Urinary bladder (tissue), 4 donors: ENCODE data around the gene HOXD1. TPM values are rescaled to one million over a fixed set of nuclear protein-coding genes. Genes with fewer than 3 reads are reported as not detected.

Source experiments
- DNase-seq: peaks from one replicate; pipeline ENCODE4 v3.0.0-alpha.2; 2015; ENCODE audit errors: extremely low spot score
- H3K27ac ChIP-seq: one replicate; pipeline ENCODE4 v1.5.1; 2013; ENCODE audit warnings: low read depth, mild to moderate bottlenecking, moderate library complexity
- H3K36me3 ChIP-seq: one replicate; pipeline ENCODE4 v1.6.1; 2013; ENCODE audit warnings: mild to moderate bottlenecking, moderate library complexity; ENCODE audit not compliant: insufficient read depth
- H3K4me1 ChIP-seq: one replicate; pipeline ENCODE4 v1.6.1; 2013; ENCODE audit warnings: mild to moderate bottlenecking, moderate library complexity; ENCODE audit not compliant: insufficient read depth
- H3K4me3 ChIP-seq: one replicate; pipeline ENCODE4 v1.5.1; 2013; ENCODE audit warnings: low read depth, low read length
- WGBS: extraction: QIAGEN DNeasy Blood & Tissue Kit; methylation state at CpG from one replicate; pipeline ENCODE4 v1.1.7; 2013; 5-methylcytosine and 5-hydroxymethylcytosine counted together
- polyA plus RNA-seq: library from polyadenylated mRNA; stranded (reverse); fragments of 200-250 nt; gene quantifications from one replicate; pipeline ENCODE4 v1.2.3, GENCODE V29; 2013
- total RNA-seq: library from RNA; depleted of rRNA; stranded (reverse); fragments of >200 nt; gene quantifications from one replicate; pipeline ENCODE4 v1.2.3, GENCODE V29; 2014
- donor health status: healthy with polysubstance abuse.
- donor health status: healthy.

Gene HOXD1
- total and polyA plus RNA-seq, 2 donors: 0.90 to 1.4 TPM

- no peak overlapping the region for H3K4me3 ChIP-seq
These were observed 29.4 kb upstream of the HOXD1 start for GRCh38 chr2:176158855-176159662.

GRCh38 chr2:176159663-176160250, 28.7 kb upstream of the HOXD1 start:
- Histone ChIP-seq H3K36me3 (no peaks in the 10 kb centered on the region), H3K27ac (no peak overlapping the region), H3K4me3 (no peak overlapping the region), H3K4me1 (peaks cover 2% of the 10 kb centered on the region)
- 10% methylated on average over 44 of the region's 44 CpGs for WGBS
- no peak for DNase-seq

More at GRCh38 chr2:176158855-176159662, 29.4 kb upstream of the HOXD1 start:
- Histone ChIP-seq H3K36me3 (no peaks in the 10 kb centered on the region), H3K27ac (no peak overlapping the region), H3K4me1 (peaks cover 2% of the 10 kb centered on the region)
- DNase-seq: no peak
- WGBS: 18% methylated on average over 39 of the region's 39 CpGs

- WGBS: 7% methylated on average over 50 of the region's 50 CpGs
- Histone ChIP-seq H3K27ac (no peak overlapping the region), H3K4me3 (no peak overlapping the region), H3K36me3 (no peaks in the 10 kb centered on the region), H3K4me1 (peaks cover 2% of the 10 kb centered on the region)
- no peak for DNase-seq
These were observed 28.1 kb upstream of the HOXD1 start for GRCh38 chr2:176160251-176160985.

GRCh38 chr2:176160986-176161824, 27.3 kb upstream of the HOXD1 start:
- H3K4me3 ChIP-seq: no peak overlapping the region
- peaks cover 2% of the 10 kb centered on the region for H3K4me1 ChIP-seq
- no peak overlapping the region for H3K27ac ChIP-seq

GRCh38 chr2:176161825-176162626, 26.4 kb upstream of the HOXD1 start:
- WGBS: 12% methylated on average over 22 of the region's 22 CpGs
- H3K36me3 ChIP-seq: no peaks in the 10 kb centered on the region
- DNase-seq: no peak
- H3K27ac ChIP-seq: no peak overlapping the region
- peaks cover 2% of the 10 kb centered on the region for H3K4me1 ChIP-seq
- no peak overlapping the region for H3K4me3 ChIP-seq

More at GRCh38 chr2:176160986-176161824, 27.3 kb upstream of the HOXD1 start:
- DNase-seq: no peak
- no peaks in the 10 kb centered on the region for H3K36me3 ChIP-seq
- WGBS: 20% methylated on average over 22 of the region's 22 CpGs

- H3K4me1 ChIP-seq: no peaks in the 10 kb centered on the region
- WGBS: 15% methylated on average over 29 of the region's 29 CpGs
- H3K36me3 ChIP-seq: no peaks in the 10 kb centered on the region
- no peak for DNase-seq
- no peak overlapping the region for H3K4me3 ChIP-seq
- no peak overlapping the region for H3K27ac ChIP-seq
These were observed 25.4 kb upstream of the HOXD1 start for GRCh38 chr2:176162911-176163671.

GRCh38 chr2:176163672-176164056, 24.8 kb upstream of the HOXD1 start:
- Histone ChIP-seq H3K4me3 (no peak overlapping the region), H3K36me3 (no peaks in the 10 kb centered on the region), H3K27ac (no peak overlapping the region), H3K4me1 (no peaks in the 10 kb centered on the region)
- no peak for DNase-seq
- WGBS: 16% methylated on average over 12 of the region's 12 CpGs

- 23% methylated on average over 13 of the region's 13 CpGs for WGBS
- DNase-seq: no peak
- Histone ChIP-seq H3K36me3 (no peaks in the 10 kb centered on the region), H3K4me1 (no peaks in the 10 kb centered on the region), H3K27ac (no peak overlapping the region), H3K4me3 (no peak overlapping the region)
These were observed 24.3 kb upstream of the HOXD1 start for GRCh38 chr2:176164201-176164600.

GRCh38 chr2:176164611-176165369, 23.7 kb upstream of the HOXD1 start:
- Histone ChIP-seq H3K27ac (no peak overlapping the region), H3K4me1 (no peaks in the 10 kb centered on the region), H3K4me3 (no peak overlapping the region), H3K36me3 (no peaks in the 10 kb centered on the region)
- 8% methylated on average over 52 of the region's 52 CpGs for WGBS
- DNase-seq: no peak

GRCh38 chr2:176165370-176166050, 23.0 kb upstream of the HOXD1 start:
- no peak for DNase-seq
- no peak overlapping the region for H3K4me3 ChIP-seq
- 16% methylated on average over 26 of the region's 26 CpGs for WGBS

GRCh38 chr2:176166272-176166671, 22.2 kb upstream of the HOXD1 start:
- Histone ChIP-seq H3K27ac (no peak overlapping the region), H3K36me3 (no peaks in the 10 kb centered on the region), H3K4me1 (no peaks in the 10 kb centered on the region), H3K4me3 (no peak overlapping the region)
- no peak for DNase-seq
- WGBS: 43% methylated on average over 2 of the region's 2 CpGs

More at GRCh38 chr2:176165370-176166050, 23.0 kb upstream of the HOXD1 start:
- no peaks in the 10 kb centered on the region for H3K36me3 ChIP-seq
- no peaks in the 10 kb centered on the region for H3K4me1 ChIP-seq
- no peak overlapping the region for H3K27ac ChIP-seq
